Karpas-422 (cell line): ENCODE data around the gene CCIN. TPM values are rescaled to one million over a fixed set of nuclear protein-coding genes. Genes with fewer than 3 reads are reported as not detected.
A peak's percentile ranks its signal among the peaks of the same experiment; 100 is the strongest.
"Not testable (repeated sequence)": the region's sequence is repeated elsewhere in the genome, so short reads cannot be mapped to it uniquely, and the experiment has no call there.

ENCODE experiments used
- DNase-seq: peaks from one replicate; pipeline ENCODE4 v3.0.0-alpha.2; 2015
- H2AFZ ChIP-seq: fragments of 200-600 bp; sonication (generic); 2 replicates; pipeline ENCODE4 v1.6.1; 2014; ENCODE audit warnings: antibody characterized with exemption, low read length, mixed read lengths
- H3K27ac ChIP-seq: fragments of 200-600 bp; sonication (generic); 2 replicates; pipeline ENCODE4 v1.5.1; 2014; ENCODE audit warnings: mild to moderate bottlenecking, low read length, moderate library complexity
- H3K27me3 ChIP-seq: fragments of 200-600 bp; sonication (generic); 2 replicates; pipeline ENCODE4 v1.6.1; 2014; ENCODE audit warnings: low read length, mixed read lengths
- H3K36me3 ChIP-seq: fragments of 200-600 bp; sonication (generic); 2 replicates; pipeline ENCODE4 v1.6.1; 2014; ENCODE audit warnings: low read length, mixed read lengths; ENCODE audit not compliant: insufficient read depth
- H3K4me1 ChIP-seq: fragments of 200-600 bp; sonication (generic); 2 replicates; pipeline ENCODE4 v1.6.1; 2014; ENCODE audit warnings: mild to moderate bottlenecking, low read length, mixed read lengths
- H3K4me2 ChIP-seq: fragments of 200-600 bp; sonication (generic); 2 replicates; pipeline ENCODE4 v1.6.1; 2014; ENCODE audit warnings: low read length, low read depth, mild to moderate bottlenecking; ENCODE audit not compliant: poor library complexity, severe bottlenecking
- H3K4me3 ChIP-seq: fragments of 200-600 bp; sonication (generic); 2 replicates; pipeline ENCODE4 v1.5.1; 2014; ENCODE audit warnings: mild to moderate bottlenecking, antibody characterized with exemption, low read length, mixed read lengths
- H3K79me2 ChIP-seq: fragments of 200-600 bp; sonication (generic); 2 replicates; pipeline ENCODE4 v1.6.1; 2014; ENCODE audit warnings: mild to moderate bottlenecking, low read length, mixed read lengths
- H3K9ac ChIP-seq: fragments of 200-600 bp; sonication (generic); 2 replicates; pipeline ENCODE4 v1.6.0; 2014; ENCODE audit warnings: low read length
- H3K9me2 ChIP-seq: fragments of 200-600 bp; sonication (generic), shearing (Covaris generic); replicated peaks from 2 replicates; pipeline ENCODE4 v1.6.0; 2014; ENCODE audit warnings: mild to moderate bottlenecking, low read length, moderate library complexity; ENCODE audit not compliant: insufficient read depth
- H3K9me3 ChIP-seq: fragments of 300-700, 200-600 bp; sonication (generic); 2 replicates; pipeline ENCODE4 v1.6.1; 2014; ENCODE audit warnings: low read length, mixed read lengths
- H4K20me1 ChIP-seq: fragments of 200-600 bp; sonication (generic); 2 replicates; pipeline ENCODE4 v1.6.1; 2014; ENCODE audit warnings: mild to moderate bottlenecking, antibody characterized with exemption, low read length, low read depth; ENCODE audit not compliant: insufficient read depth
- total RNA-seq: library from RNA; depleted of rRNA; stranded (reverse); fragments of >200 nt; shearing (Covaris generic); gene quantifications from 2 replicates; pipeline ENCODE4 v1.2.3, GENCODE V29; 2014; ENCODE audit warnings: low replicate concordance

Gene CCIN
- total RNA-seq, 1 experiment from 2014 or later, result not detected

DNA sequence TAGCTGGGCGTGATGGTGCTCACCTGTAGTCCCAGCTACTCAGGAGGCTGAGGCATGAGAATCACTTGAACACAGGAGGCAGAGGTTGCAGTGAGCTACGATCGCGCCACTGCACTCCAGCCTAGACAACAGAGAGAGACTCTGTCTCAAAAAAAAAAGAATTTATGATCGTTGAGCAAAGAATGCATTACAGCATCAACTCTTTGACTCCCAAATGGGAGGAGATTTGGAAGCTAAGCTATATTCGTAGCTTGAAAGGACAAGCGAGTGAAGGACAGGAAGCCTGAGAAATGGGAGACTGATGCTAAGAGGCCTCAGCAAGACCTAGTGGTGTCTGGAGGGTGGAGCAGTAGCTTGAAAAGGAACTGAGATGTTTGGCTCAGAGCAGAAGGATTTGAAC is 10.3 kb upstream of the CCIN start:
- Histone ChIP-seq H3K27me3 (no peaks in the 10 kb centered on the region), H3K27ac (no peak overlapping the region), H3K9me3 (no peaks in the 10 kb centered on the region), H3K4me3 (no peak overlapping the region), H3K4me1 (no peaks in the 10 kb centered on the region), H3K9me2 (no peaks in the 10 kb centered on the region), H3K4me2 (no peak overlapping the region), H2AFZ (no peak overlapping the region), H3K9ac (no peak overlapping the region), H3K36me3 (no peaks in the 10 kb centered on the region), H4K20me1 (no peaks in the 10 kb centered on the region), H3K79me2 (no peaks in the 10 kb centered on the region)
- peak; percentile 15 for DNase-seq

DNA sequence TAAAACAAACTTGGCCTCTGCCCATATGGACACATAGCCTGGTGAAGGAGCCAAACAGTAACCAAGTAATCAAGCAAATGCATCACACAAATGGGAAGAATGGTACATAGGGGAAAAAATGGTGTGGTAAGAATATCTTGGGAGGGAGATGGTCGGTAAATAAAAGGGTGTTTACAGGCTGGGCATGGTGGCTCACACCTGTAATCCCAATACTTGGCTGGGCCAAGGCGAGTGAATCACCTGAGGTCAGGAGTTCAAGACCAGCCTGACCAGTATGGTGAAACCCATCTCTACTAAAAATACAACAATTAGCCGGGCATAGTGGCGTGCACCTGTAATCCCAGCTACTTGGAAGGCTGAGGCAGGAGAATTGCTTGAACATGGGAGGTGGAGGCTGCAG is 9.7 kb upstream of the CCIN start:
- not testable (repeated sequence) for H3K9ac ChIP-seq, H3K27ac ChIP-seq, H3K9me3 ChIP-seq, DNase-seq, H3K36me3 ChIP-seq, H3K4me1 ChIP-seq, H2AFZ ChIP-seq, H3K4me2 ChIP-seq, H3K4me3 ChIP-seq, H3K79me2 ChIP-seq, H3K27me3 ChIP-seq, H4K20me1 ChIP-seq, H3K9me2 ChIP-seq

DNA sequence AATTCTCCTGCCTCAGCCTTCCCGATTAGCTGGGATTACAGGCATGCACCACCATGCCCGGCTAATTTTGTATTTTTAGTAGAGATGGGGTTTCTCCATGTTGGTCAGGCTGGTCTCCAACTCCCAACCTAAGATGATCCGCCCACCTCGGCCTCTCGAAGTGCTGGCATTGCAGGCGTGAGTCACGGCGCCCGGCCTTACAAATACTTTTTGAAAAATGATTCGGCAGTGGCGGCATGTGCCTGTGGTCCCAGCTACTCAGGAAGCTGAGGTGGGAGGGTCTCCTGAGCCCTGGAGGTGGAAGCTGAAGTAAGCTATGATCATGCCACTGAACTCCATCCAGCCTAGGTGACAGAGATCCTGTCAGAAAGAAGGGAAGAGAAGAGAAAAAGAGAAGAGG is 9.1 kb upstream of the CCIN start:
- not testable (repeated sequence) for H3K27ac ChIP-seq, H3K79me2 ChIP-seq, H4K20me1 ChIP-seq, H3K36me3 ChIP-seq, H3K4me3 ChIP-seq, H3K9me3 ChIP-seq, H3K27me3 ChIP-seq, H2AFZ ChIP-seq, H3K9ac ChIP-seq, H3K4me1 ChIP-seq, DNase-seq, H3K9me2 ChIP-seq, H3K4me2 ChIP-seq

DNA sequence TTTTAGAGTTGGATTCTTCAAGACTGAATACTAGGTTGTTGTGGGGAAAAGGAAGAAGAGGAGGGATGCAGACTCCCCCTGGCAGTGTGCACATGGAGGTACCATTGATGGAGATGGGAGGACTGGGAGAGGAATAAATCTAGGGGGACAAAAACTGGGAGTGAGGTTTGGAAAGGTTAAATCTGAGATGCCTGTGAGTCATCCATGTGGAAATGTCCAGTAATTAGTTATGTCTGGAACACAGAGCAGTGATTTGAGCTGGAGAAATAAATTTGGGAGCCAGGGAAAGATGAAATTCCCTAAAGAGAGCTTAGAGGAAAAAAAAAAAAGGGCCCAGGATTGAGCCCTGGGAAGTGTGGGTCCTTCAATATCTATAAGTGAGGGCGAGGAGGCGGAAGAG is 8.0 kb upstream of the CCIN start:
- Histone ChIP-seq H3K4me1 (peaks cover under 1% of the 10 kb centered on the region), H3K9me3 (no peaks in the 10 kb centered on the region), H3K27ac (no peak overlapping the region), H4K20me1 (no peaks in the 10 kb centered on the region), H3K4me2 (no peak overlapping the region), H3K4me3 (no peak overlapping the region), H3K79me2 (no peaks in the 10 kb centered on the region), H3K36me3 (no peaks in the 10 kb centered on the region), H2AFZ (no peak overlapping the region), H3K27me3 (no peaks in the 10 kb centered on the region), H3K9me2 (no peaks in the 10 kb centered on the region), H3K9ac (no peak overlapping the region)
- DNase-seq, result no peak

- peaks cover 7% of the 10 kb centered on the region for H3K4me1 ChIP-seq
- H3K4me2 ChIP-seq, result no peak overlapping the region
- no peak overlapping the region for H3K9ac ChIP-seq
- no peak overlapping the region for H2AFZ ChIP-seq
- DNase-seq, result no peak
- H3K4me3 ChIP-seq, result no peak overlapping the region
- no peaks in the 10 kb centered on the region for H3K9me3 ChIP-seq
- H3K36me3 ChIP-seq, result no peaks in the 10 kb centered on the region
- no peaks in the 10 kb centered on the region for H3K9me2 ChIP-seq
- H3K27ac ChIP-seq, result no peak overlapping the region
- H3K79me2 ChIP-seq, result no peaks in the 10 kb centered on the region
- no peaks in the 10 kb centered on the region for H3K27me3 ChIP-seq
- H4K20me1 ChIP-seq, result no peaks in the 10 kb centered on the region
Observed at GRCh38 chr9:36162211-36162738, 6.9 kb upstream of the CCIN start.

DNA sequence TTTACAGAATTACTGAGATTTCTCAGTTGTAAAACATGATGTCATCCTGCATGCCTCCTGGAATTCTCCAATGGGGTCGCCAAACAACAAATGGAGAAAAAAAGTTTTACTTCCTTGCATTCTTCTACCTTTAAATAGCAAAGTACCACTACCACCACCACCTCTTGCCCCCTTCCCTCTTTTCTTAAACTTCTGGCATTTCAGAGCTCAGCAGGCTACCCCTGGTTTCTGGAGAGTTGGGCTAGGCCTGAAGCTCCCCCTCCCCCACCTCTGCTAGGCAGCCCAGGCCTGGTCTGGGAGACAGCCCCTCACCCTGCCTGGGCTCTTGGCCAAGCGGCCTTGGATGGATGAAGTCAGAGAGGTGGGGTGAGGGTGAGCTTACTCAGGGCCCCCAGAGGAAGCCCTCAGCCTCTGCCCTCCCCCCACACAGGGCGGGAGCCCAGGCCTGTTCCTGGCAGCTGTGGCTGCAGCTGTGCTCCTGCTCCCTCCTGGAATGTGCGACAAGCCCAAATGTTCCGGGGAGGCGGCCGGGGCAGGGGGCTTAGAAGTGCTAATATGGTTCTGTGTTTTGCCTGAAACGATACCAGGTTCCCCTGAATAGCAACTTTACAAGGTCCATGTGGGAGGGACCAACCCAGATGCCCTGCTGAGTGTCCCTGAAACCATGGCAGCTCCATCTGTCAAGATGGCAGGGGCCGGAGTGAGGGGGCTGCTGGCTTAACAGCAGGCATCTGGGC is 6.0 kb upstream of the CCIN start:
- no peak overlapping the region for H3K9ac ChIP-seq
- H3K9me2 ChIP-seq, result no peaks in the 10 kb centered on the region
- H3K4me3 ChIP-seq, result no peak overlapping the region
- H2AFZ ChIP-seq, result no peak overlapping the region
- no peaks in the 10 kb centered on the region for H4K20me1 ChIP-seq
- H3K27me3 ChIP-seq, result no peaks in the 10 kb centered on the region
- H3K9me3 ChIP-seq, result no peaks in the 10 kb centered on the region
- H3K27ac ChIP-seq, result no peak overlapping the region
- no peak for DNase-seq
- H3K36me3 ChIP-seq, result no peaks in the 10 kb centered on the region
- no peak overlapping the region for H3K4me2 ChIP-seq
- no peaks in the 10 kb centered on the region for H3K79me2 ChIP-seq
- peaks cover 7% of the 10 kb centered on the region for H3K4me1 ChIP-seq

DNA sequence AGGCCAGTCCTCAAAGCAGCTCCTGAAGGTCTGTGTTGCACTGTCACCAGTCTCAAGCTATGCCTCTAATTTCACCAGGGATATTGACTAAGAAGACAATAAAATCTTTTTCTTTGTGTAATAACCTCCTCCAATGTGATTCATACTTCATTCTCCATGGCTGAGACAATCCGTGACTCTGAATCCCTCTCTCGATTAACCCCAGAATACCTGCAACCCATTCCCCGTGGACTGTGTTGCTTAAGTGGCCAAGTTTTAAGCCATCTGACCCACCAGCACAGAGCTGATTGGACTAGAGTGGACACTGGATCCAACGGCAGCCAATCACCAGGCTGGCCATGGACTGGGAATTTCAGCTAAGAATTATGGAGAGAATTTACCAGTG is 5.4 kb upstream of the CCIN start:
- Histone ChIP-seq H3K4me3 (no peak overlapping the region), H3K4me1 (peaks cover 7% of the 10 kb centered on the region), H3K9me3 (no peaks in the 10 kb centered on the region), H3K36me3 (no peaks in the 10 kb centered on the region), H3K27ac (no peak overlapping the region), H3K79me2 (no peaks in the 10 kb centered on the region), H3K27me3 (no peaks in the 10 kb centered on the region), H4K20me1 (no peaks in the 10 kb centered on the region), H2AFZ (no peak overlapping the region), H3K9me2 (no peaks in the 10 kb centered on the region), H3K4me2 (no peak overlapping the region), H3K9ac (no peak overlapping the region)
- no peak for DNase-seq

DNA sequence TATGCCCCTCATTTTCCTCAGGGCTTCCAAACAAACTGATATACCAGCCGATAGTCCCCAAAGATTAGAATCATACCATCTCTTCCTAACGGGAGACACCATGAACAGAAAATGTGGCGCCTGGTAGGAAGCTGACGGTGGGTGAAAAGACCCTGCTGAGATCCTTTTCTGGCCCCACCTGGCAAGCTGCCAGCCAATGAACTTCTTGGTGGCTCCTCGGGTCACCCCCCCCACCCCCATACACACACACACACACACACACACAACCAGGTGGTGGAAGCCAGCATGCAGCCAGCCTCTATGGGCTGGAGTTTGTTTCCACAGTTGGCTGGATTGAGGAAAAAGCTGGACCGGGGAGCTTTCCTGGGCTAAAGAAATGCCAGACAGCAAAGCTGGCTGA is 4.8 kb upstream of the CCIN start:
- Histone ChIP-seq H3K36me3 (no peaks in the 10 kb centered on the region), H2AFZ (no peak overlapping the region), H3K27me3 (no peaks in the 10 kb centered on the region), H3K27ac (no peak overlapping the region), H3K4me1 (peaks cover 7% of the 10 kb centered on the region), H3K4me2 (no peak overlapping the region), H3K79me2 (no peaks in the 10 kb centered on the region), H3K9me3 (no peaks in the 10 kb centered on the region), H4K20me1 (no peaks in the 10 kb centered on the region), H3K4me3 (no peak overlapping the region), H3K9me2 (no peaks in the 10 kb centered on the region), H3K9ac (no peak overlapping the region)
- DNase-seq, result no peak
